HCT116 (cell line): ENCODE measurements around the gene GNB1. TPM values are rescaled to one million over a fixed set of nuclear protein-coding genes. Genes with fewer than 3 reads are reported as not detected.

Experiments used
- ATAC-seq: fragments of 200-7000 bp; cut with Tn5 transposase; 2 replicates; pipeline ENCODE4 v1.9.1; 2020; ENCODE audit warnings: mild to moderate bottlenecking, moderate library complexity
- BruUV-seq: library from RNA; stranded (reverse); fragments of 400-500 nt; replicated peaks from 2 replicates; lab custom pipeline; 2021; lab: Mats Ljungman, UMichigan
- CTCF ChIA-PET: fragments of 300-600 bp; sonication (Branson Sonifier 250); formaldehyde crosslinking; loops from one replicate; lab custom pipeline; 2021; ENCODE audit warnings: antibody characterized with exemption; lab: Charles Lee
- POLR2A ChIA-PET: fragments of 300-600, 350-600 bp; sonication (Branson Sonifier 250); formaldehyde crosslinking; loops from one replicate; lab custom pipeline; 2021; ENCODE audit warnings: antibody characterized with exemption; lab: Charles Lee
- RAD21 ChIA-PET, 2 experiments: fragments of 300-600 bp; sonication (Branson Sonifier 250); formaldehyde crosslinking; loops; one replicate each; lab custom pipeline; 2023; ENCODE audit warnings: low total read pairs in 2 of 2; ENCODE audit not compliant: uncharacterized antibody in 2 of 2, unreplicated experiment in 2 of 2, low non-redundant PET in 1 of 2; lab: Charles Lee
- DNase-seq: peaks from one replicate; pipeline ENCODE4 v3.0.0-alpha.2; 2010; ENCODE audit warnings: low read depth, low spot score
- H2AFZ ChIP-seq: fragments of 200-600 bp; shearing (Covaris generic), sonication (generic); 2 replicates; pipeline ENCODE4 v1.6.1; 2017; ENCODE audit warnings: low read depth, mixed run types, mixed read lengths, antibody characterized with exemption, low read length; ENCODE audit not compliant: poor library complexity, severe bottlenecking
- H3K27ac ChIP-seq: 2 replicates; pipeline ENCODE4 v1.5.1; 2012; ENCODE audit warnings: low read depth, low read length
- H3K27me3 ChIP-seq: fragments of 200-600 bp; sonication (generic); 2 replicates; pipeline ENCODE4 v1.6.1; 2016; ENCODE audit warnings: mixed run types, low read length, mixed read lengths; ENCODE audit not compliant: insufficient read depth
- H3K36me3 ChIP-seq, 2 experiments: fragments of 200-500 bp in 1 of 2; fragments of 200-600 bp in 1 of 2; sonication (Bioruptor generic) in 1 of 2; sonication (generic) in 1 of 2; 2 replicates each; pipeline versions ENCODE4 v1.5.1 to v1.6.1; 2014 to 2016; ENCODE audit warnings: low read length in 2 of 2, inconsistent platforms in 1 of 2, mixed read lengths in 1 of 2, mixed run types in 1 of 2; ENCODE audit not compliant: insufficient read depth in 2 of 2, control insufficient read depth in 1 of 2
- H3K4me1 ChIP-seq, 2 experiments: fragments of 200-600 bp in 1 of 2; sonication (generic) in 1 of 2; 2 replicates each; pipeline versions ENCODE4 v1.5.1 to v1.6.1; 2012 to 2017; ENCODE audit warnings: low read length in 2 of 2, inconsistent platforms in 1 of 2, mild to moderate bottlenecking in 1 of 2, mixed read lengths in 1 of 2, mixed run types in 1 of 2, moderate library complexity in 1 of 2; ENCODE audit not compliant: insufficient read depth in 2 of 2, control insufficient read depth in 1 of 2
- H3K4me2 ChIP-seq: fragments of 200-600 bp; sonication (generic); 2 replicates; pipeline ENCODE4 v1.6.1; 2017; ENCODE audit warnings: mixed run types, low read length, mixed read lengths
- H3K4me3 ChIP-seq, 2 experiments: fragments of 200-600 bp in 1 of 2; sonication (generic) in 1 of 2; replicated peaks in 1 of 2; 2 replicates each; pipeline ENCODE4 v1.5.1; 2011 to 2016; ENCODE audit warnings: low read length in 2 of 2, control low read depth in 1 of 2, low read depth in 1 of 2, mild to moderate bottlenecking in 1 of 2, mixed read lengths in 1 of 2, mixed run types in 1 of 2
- H3K79me2 ChIP-seq: fragments of 200-600 bp; sonication (generic); 2 replicates; pipeline ENCODE4 v1.6.1; 2017; ENCODE audit warnings: mild to moderate bottlenecking, mixed run types, low read length, moderate library complexity, mixed read lengths; ENCODE audit not compliant: insufficient read depth
- H3K9ac ChIP-seq: fragments of 200-600 bp; sonication (generic); 2 replicates; pipeline ENCODE4 v1.6.1; 2016; ENCODE audit warnings: low read length, mixed read lengths
- H3K9me2 ChIP-seq: fragments of 200-600 bp; sonication (generic), shearing (Covaris generic); 2 replicates; pipeline ENCODE4 v1.6.1; 2017; ENCODE audit warnings: mixed run types, mild to moderate bottlenecking, moderate library complexity; ENCODE audit not compliant: insufficient read depth
- H3K9me3 ChIP-seq, 2 experiments: fragments of 200-500 bp in 1 of 2; fragments of 200-600 bp in 1 of 2; sonication (Bioruptor generic) in 1 of 2; sonication (generic) in 1 of 2; 2 replicates each; pipeline ENCODE4 v1.6.1; 2014 to 2017; ENCODE audit warnings: low read length in 2 of 2, mixed read lengths in 2 of 2, inconsistent platforms in 1 of 2, low read depth in 1 of 2, mild to moderate bottlenecking in 1 of 2, mixed run types in 1 of 2, moderate library complexity in 1 of 2; ENCODE audit not compliant: control insufficient read depth in 1 of 2, insufficient read depth in 1 of 2
- H4K20me1 ChIP-seq: fragments of 200-600 bp; sonication (generic), shearing (Covaris generic); 2 replicates; pipeline ENCODE4 v1.6.1; 2017; ENCODE audit warnings: mixed run types, mild to moderate bottlenecking, moderate library complexity; ENCODE audit not compliant: insufficient read depth
- CBX3 ChIP-seq: IDR thresholded peaks from 2 replicates; pipeline ENCODE4 v1.6.1; 2012; ENCODE audit warnings: low read depth
- CEBPB ChIP-seq: IDR thresholded peaks from 2 replicates; pipeline ENCODE4 v1.6.1; 2012; ENCODE audit warnings: low read depth
- EGR1 ChIP-seq: IDR thresholded peaks from 2 replicates; pipeline ENCODE4 v1.6.1; 2012; ENCODE audit warnings: low read depth
- ELF1 ChIP-seq: IDR thresholded peaks from 2 replicates; pipeline ENCODE4 v1.6.1; 2012; ENCODE audit warnings: low read depth, borderline replicate concordance
- EZH2phosphoT487 ChIP-seq: fragments of 200-600 bp; IDR thresholded peaks from 2 replicates; pipeline ENCODE4 v1.6.1; 2018; ENCODE audit warnings: antibody characterized with exemption, borderline replicate concordance
- FOSL1 ChIP-seq: IDR thresholded peaks from 2 replicates; pipeline ENCODE4 v1.6.1; 2012; ENCODE audit warnings: low read depth
- JUND ChIP-seq: IDR thresholded peaks from 2 replicates; pipeline ENCODE4 v1.6.1; 2012
- POLR2A ChIP-seq: IDR thresholded peaks from 2 replicates; pipeline ENCODE4 v1.7.0; 2011; ENCODE audit warnings: borderline replicate concordance; ENCODE audit not compliant: insufficient read depth, insufficient read length; ENCODE audit errors: extremely low read depth
- POLR2AphosphoS5 ChIP-seq: IDR thresholded peaks from 2 replicates; pipeline ENCODE4 v1.6.1; 2011; ENCODE audit warnings: mild to moderate bottlenecking, low read depth, low read length, moderate library complexity
- RAD21 ChIP-seq: IDR thresholded peaks from 2 replicates; pipeline ENCODE4 v1.6.1; 2012; ENCODE audit warnings: low read depth, mild to moderate bottlenecking
- SP1 ChIP-seq: IDR thresholded peaks from 2 replicates; pipeline ENCODE4 v1.6.1; 2012; ENCODE audit warnings: low read depth
- SRF ChIP-seq: IDR thresholded peaks from 2 replicates; pipeline ENCODE4 v1.6.1; 2012; ENCODE audit warnings: low read depth
- TCF7L2 ChIP-seq: IDR thresholded peaks from 2 replicates; pipeline ENCODE4 v1.7.0; 2011; ENCODE audit warnings: borderline replicate concordance, inconsistent platforms; ENCODE audit not compliant: insufficient read depth, insufficient read length; ENCODE audit errors: extremely low read depth
- ZNF274 ChIP-seq: fragments of 200-500 bp; sonication (Bioruptor generic); IDR thresholded peaks from 2 replicates; pipeline ENCODE4 v1.6.1; 2014; ENCODE audit warnings: mild to moderate bottlenecking, low read depth, low read length, inconsistent platforms
- intact Hi-C: fragments of 100-400 bp; cut with micrococcal nuclease; formaldehyde crosslinking; loops from 2 replicates; pipeline ENCODE4 v1.10.0; 2022
- total RNA-seq: library from RNA; stranded (reverse); gene quantifications from one replicate; pipeline ENCODE4 v1.2.1, GENCODE V29; 2021; ENCODE audit not compliant: unreplicated experiment
- TF ChIP-seq, protein P1 (sequence below), 3 experiments: fragments of 200-600 bp in 1 of 3; sonication (generic) in 1 of 3; IDR thresholded peaks in 2 of 3; conservative IDR thresholded peaks in 1 of 3; 2 replicates each; pipeline ENCODE4 v1.5.1; 2012 to 2017; ENCODE audit warnings: low read depth in 2 of 3, low read length in 2 of 3, antibody characterized with exemption in 1 of 3, borderline replicate concordance in 1 of 3, control low read depth in 1 of 3, mild to moderate bottlenecking in 1 of 3, mixed read lengths in 1 of 3, mixed run types in 1 of 3, moderate library complexity in 1 of 3; ENCODE audit not compliant: insufficient read depth in 1 of 3
- TF ChIP-seq, protein P2 (sequence below): IDR thresholded peaks from 2 replicates; pipeline ENCODE4 v1.6.1; 2011; ENCODE audit warnings: mild to moderate bottlenecking, low read length, moderate library complexity; ENCODE audit not compliant: insufficient replicate concordance; ENCODE audit errors: extremely low read depth
- TF ChIP-seq, protein P3 (sequence below): IDR thresholded peaks from 2 replicates; pipeline ENCODE4 v1.6.1; 2012; ENCODE audit warnings: low read depth
- TF ChIP-seq, protein P4 (sequence below): IDR thresholded peaks from 2 replicates; pipeline ENCODE4 v1.6.1; 2012

Gene GNB1
- total RNA-seq, 1 experiment from 2014 or later = 371 TPM

DNA sequence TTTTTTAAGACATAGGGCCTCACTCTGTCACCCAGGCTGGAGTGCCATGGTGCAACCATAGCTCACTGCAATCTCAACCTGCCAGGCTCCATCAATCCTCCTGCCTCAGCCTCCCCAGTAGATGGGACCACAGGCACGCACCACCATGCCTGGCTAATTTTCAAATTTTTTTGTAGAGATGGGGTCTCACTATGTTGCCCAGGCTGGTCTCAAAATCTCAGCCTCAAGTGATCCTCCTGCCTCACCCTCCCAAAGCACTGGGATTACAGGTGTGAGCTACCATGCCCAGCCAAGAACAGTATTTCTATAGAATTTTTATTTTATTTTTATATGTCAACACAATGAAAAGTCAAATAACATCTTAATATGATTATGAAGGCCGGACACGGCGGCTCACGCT, 10.9 kb downstream of the GNB1 start:
- Histone ChIP-seq H3K4me3 (no peak overlapping the region), H3K79me2 (peaks cover 99% of the 10 kb centered on the region), H4K20me1 (peaks cover 8% of the 10 kb centered on the region), H3K9me3 (no peaks in the 10 kb centered on the region), H3K4me1 (no peaks in the 10 kb centered on the region), H2AFZ (no peak overlapping the region), H3K4me2 (no peak overlapping the region), H3K9ac (no peak overlapping the region), H3K27me3 (no peaks in the 10 kb centered on the region)
- ChIA-PET POLR2A (no interaction called here), RAD21 (no interaction called here), CTCF (no interaction called here)
- DNase-seq = no peak
- intact Hi-C loops = no loop called here
- BruUV-seq = no TSS peak
- TF ChIP-seq RAD21 (no peak), JUND (no peak), CBX3 (no peak), EGR1 (no peak), SP1 (no peak), FOSL1 (no peak), SRF (no peak), CEBPB (no peak), POLR2AphosphoS5 (no peak), ZNF274 (no peak), EZH2phosphoT487 (no peak), TCF7L2 (no peak), POLR2A (no peak), ELF1 (no peak)
- TF ChIP-seq, protein P1, sequence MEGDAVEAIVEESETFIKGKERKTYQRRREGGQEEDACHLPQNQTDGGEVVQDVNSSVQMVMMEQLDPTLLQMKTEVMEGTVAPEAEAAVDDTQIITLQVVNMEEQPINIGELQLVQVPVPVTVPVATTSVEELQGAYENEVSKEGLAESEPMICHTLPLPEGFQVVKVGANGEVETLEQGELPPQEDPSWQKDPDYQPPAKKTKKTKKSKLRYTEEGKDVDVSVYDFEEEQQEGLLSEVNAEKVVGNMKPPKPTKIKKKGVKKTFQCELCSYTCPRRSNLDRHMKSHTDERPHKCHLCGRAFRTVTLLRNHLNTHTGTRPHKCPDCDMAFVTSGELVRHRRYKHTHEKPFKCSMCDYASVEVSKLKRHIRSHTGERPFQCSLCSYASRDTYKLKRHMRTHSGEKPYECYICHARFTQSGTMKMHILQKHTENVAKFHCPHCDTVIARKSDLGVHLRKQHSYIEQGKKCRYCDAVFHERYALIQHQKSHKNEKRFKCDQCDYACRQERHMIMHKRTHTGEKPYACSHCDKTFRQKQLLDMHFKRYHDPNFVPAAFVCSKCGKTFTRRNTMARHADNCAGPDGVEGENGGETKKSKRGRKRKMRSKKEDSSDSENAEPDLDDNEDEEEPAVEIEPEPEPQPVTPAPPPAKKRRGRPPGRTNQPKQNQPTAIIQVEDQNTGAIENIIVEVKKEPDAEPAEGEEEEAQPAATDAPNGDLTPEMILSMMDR (IDR thresholded peaks at IDR 0.05 in 2 of 3, conservative IDR thresholded peaks at IDR 0.05 in 1 of 3; ENCODE audit: borderline replicate concordance in 1 of 3, insufficient read depth in 1 of 3, low read depth in 2 of 3, low read length in 2 of 3) = no peak
- TF ChIP-seq, protein P2, sequence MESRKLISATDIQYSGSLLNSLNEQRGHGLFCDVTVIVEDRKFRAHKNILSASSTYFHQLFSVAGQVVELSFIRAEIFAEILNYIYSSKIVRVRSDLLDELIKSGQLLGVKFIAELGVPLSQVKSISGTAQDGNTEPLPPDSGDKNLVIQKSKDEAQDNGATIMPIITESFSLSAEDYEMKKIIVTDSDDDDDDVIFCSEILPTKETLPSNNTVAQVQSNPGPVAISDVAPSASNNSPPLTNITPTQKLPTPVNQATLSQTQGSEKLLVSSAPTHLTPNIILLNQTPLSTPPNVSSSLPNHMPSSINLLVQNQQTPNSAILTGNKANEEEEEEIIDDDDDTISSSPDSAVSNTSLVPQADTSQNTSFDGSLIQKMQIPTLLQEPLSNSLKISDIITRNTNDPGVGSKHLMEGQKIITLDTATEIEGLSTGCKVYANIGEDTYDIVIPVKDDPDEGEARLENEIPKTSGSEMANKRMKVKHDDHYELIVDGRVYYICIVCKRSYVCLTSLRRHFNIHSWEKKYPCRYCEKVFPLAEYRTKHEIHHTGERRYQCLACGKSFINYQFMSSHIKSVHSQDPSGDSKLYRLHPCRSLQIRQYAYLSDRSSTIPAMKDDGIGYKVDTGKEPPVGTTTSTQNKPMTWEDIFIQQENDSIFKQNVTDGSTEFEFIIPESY = no peak
- TF ChIP-seq, protein P3, sequence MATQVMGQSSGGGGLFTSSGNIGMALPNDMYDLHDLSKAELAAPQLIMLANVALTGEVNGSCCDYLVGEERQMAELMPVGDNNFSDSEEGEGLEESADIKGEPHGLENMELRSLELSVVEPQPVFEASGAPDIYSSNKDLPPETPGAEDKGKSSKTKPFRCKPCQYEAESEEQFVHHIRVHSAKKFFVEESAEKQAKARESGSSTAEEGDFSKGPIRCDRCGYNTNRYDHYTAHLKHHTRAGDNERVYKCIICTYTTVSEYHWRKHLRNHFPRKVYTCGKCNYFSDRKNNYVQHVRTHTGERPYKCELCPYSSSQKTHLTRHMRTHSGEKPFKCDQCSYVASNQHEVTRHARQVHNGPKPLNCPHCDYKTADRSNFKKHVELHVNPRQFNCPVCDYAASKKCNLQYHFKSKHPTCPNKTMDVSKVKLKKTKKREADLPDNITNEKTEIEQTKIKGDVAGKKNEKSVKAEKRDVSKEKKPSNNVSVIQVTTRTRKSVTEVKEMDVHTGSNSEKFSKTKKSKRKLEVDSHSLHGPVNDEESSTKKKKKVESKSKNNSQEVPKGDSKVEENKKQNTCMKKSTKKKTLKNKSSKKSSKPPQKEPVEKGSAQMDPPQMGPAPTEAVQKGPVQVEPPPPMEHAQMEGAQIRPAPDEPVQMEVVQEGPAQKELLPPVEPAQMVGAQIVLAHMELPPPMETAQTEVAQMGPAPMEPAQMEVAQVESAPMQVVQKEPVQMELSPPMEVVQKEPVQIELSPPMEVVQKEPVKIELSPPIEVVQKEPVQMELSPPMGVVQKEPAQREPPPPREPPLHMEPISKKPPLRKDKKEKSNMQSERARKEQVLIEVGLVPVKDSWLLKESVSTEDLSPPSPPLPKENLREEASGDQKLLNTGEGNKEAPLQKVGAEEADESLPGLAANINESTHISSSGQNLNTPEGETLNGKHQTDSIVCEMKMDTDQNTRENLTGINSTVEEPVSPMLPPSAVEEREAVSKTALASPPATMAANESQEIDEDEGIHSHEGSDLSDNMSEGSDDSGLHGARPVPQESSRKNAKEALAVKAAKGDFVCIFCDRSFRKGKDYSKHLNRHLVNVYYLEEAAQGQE = no peak
- TF ChIP-seq, protein P4, sequence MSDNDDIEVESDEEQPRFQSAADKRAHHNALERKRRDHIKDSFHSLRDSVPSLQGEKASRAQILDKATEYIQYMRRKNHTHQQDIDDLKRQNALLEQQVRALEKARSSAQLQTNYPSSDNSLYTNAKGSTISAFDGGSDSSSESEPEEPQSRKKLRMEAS = no peak
- TF ChIP-seq, all 23 proteins: peak for 0
- ATAC-seq = no peak
- no peaks in the 10 kb centered on the region for H3K9me2 ChIP-seq
- H3K36me3 ChIP-seq = peaks cover 0 to 14% of the 10 kb centered on the region in 2 experiments; a peak in 2 of 4 replicates
- no peak overlapping the region for H3K27ac ChIP-seq
